A549 (cell line): ENCODE measurements around the gene GBE1. TPM values are rescaled to one million over a fixed set of nuclear protein-coding genes. Genes with fewer than 3 reads are reported as not detected.

Source experiments
- ATAC-seq, 2 experiments: fragments of 200-7000 bp in 1 of 2; fragments of >200 bp in 1 of 2; cut with Nextera tagmentation in 1 of 2; cut with Tn5 transposase in 1 of 2; 3 replicates each; pipeline versions ENCODE4 v1.8.0 to v1.9.1; 2018 to 2020; ENCODE audit warnings: mild to moderate bottlenecking in 1 of 2, moderate library complexity in 1 of 2
- CTCF ChIA-PET: fragments of 300-600 bp; sonication (Branson Sonifier 250); formaldehyde crosslinking; extraction: SDS; loops from one replicate; lab custom pipeline; 2021; ENCODE audit warnings: antibody characterized with exemption, inconsistent platforms; lab: Yijun Ruan, JAX
- POLR2A ChIA-PET: fragments of 350-600 bp; formaldehyde crosslinking; extraction: SDS; loops from one replicate; lab custom pipeline; 2021; ENCODE audit warnings: antibody characterized with exemption, inconsistent platforms; lab: Yijun Ruan, JAX
- DNase-seq, 2 experiments: peaks; one replicate each; pipeline versions ENCODE4 v3.0.0 to v3.0.0-alpha.2; 2011 to 2016; ENCODE audit warnings: low read depth in 1 of 2, low spot score in 1 of 2
- FAIRE-seq: peaks from 2 replicates; lab custom pipeline; 2011; peaks lifted over from hg19 to GRCh38; lab: Jason Lieb, UNC
- H3K27ac ChIP-seq, 2 experiments: fragments of >200 bp; sonication (Bioruptor Twin); formaldehyde crosslinking; 3 replicates each; pipeline ENCODE4 v1.5.1; 2016 to 2017
- H3K4me1 ChIP-seq: fragments of >200 bp; sonication (Bioruptor Twin); formaldehyde crosslinking; 3 replicates; pipeline ENCODE4 v1.6.1; 2016
- H3K4me2 ChIP-seq: fragments of >200 bp; sonication (Bioruptor Twin); formaldehyde crosslinking; 3 replicates; pipeline ENCODE4 v1.6.1; 2016
- H3K4me3 ChIP-seq: fragments of >200 bp; sonication (Bioruptor Twin); formaldehyde crosslinking; 3 replicates; pipeline ENCODE4 v1.5.1; 2016
- H3K9me3 ChIP-seq: fragments of >200 bp; sonication (Bioruptor Twin); formaldehyde crosslinking; 3 replicates; pipeline ENCODE4 v1.6.1; 2016
- EHF ChIP-seq: fragments of 250-450 bp; sonication (Bioruptor Pico); IDR thresholded peaks from 2 replicates; pipeline ENCODE4 v1.5.0; 2020; ENCODE audit warnings: mild to moderate bottlenecking
- EHMT2 ChIP-seq: fragments of 200-600 bp; sonication (generic); IDR thresholded peaks from 2 replicates; pipeline ENCODE4 v1.6.1; 2016; ENCODE audit warnings: antibody characterized with exemption, low read depth, mild to moderate bottlenecking, moderate library complexity
- ESRRA ChIP-seq: fragments of 150-350 bp; IDR thresholded peaks from 2 replicates; pipeline ENCODE4 v1.6.1; 2014; ENCODE audit warnings: mild to moderate bottlenecking, low read length, borderline replicate concordance
- HDAC2 ChIP-seq: fragments of 200-600 bp; sonication (generic); IDR thresholded peaks from 2 replicates; pipeline ENCODE4 v1.6.1; 2016
- HES2 ChIP-seq: fragments of >200 bp; sonication (Bioruptor Twin); formaldehyde crosslinking; IDR thresholded peaks from 2 replicates; pipeline ENCODE4 v1.6.1; 2016
- HEYL ChIP-seq: fragments of 250-450 bp; sonication (Bioruptor Pico); IDR thresholded peaks from 2 replicates; pipeline ENCODE4 v1.8.0; 2021; ENCODE audit warnings: mild to moderate bottlenecking, moderate library complexity
- HOXB13 ChIP-seq: fragments of 250-450 bp; sonication (Bioruptor Pico); IDR thresholded peaks from 2 replicates; pipeline ENCODE4 v1.5.0; 2020; ENCODE audit warnings: low read depth, mild to moderate bottlenecking, moderate library complexity
- KDM1A ChIP-seq: fragments of 200-600 bp; sonication (generic); IDR thresholded peaks from 2 replicates; pipeline ENCODE4 v1.6.1; 2016; ENCODE audit warnings: low read depth, mild to moderate bottlenecking
- KDM5A ChIP-seq: fragments of 200-600 bp; sonication (generic); IDR thresholded peaks from 2 replicates; pipeline ENCODE4 v1.6.1; 2016; ENCODE audit warnings: antibody characterized with exemption, mild to moderate bottlenecking
- MAZ ChIP-seq: fragments of 150-350 bp; IDR thresholded peaks from 2 replicates; pipeline ENCODE4 v1.6.1; 2014; ENCODE audit warnings: antibody characterized with exemption, low read depth, low read length, borderline replicate concordance
- NFE2L2 ChIP-seq: fragments of 150-350 bp; conservative IDR thresholded peaks from 2 replicates; pipeline ENCODE4 v1.6.1; 2014; ENCODE audit warnings: low read length
- NR3C1 ChIP-seq: fragments of >200 bp; sonication (Bioruptor Twin); formaldehyde crosslinking; IDR thresholded peaks from 3 replicates; pipeline ENCODE4 v1.6.1; 2017
- PBX3 ChIP-seq: IDR thresholded peaks from 2 replicates; pipeline ENCODE4 v1.6.1; 2012
- PHF8 ChIP-seq: fragments of 200-600 bp; sonication (generic); IDR thresholded peaks from 2 replicates; pipeline ENCODE4 v1.6.1; 2016; ENCODE audit warnings: low read depth, mild to moderate bottlenecking, antibody characterized with exemption, moderate library complexity, borderline replicate concordance
- POLR2A ChIP-seq: IDR thresholded peaks from 2 replicates; pipeline ENCODE4 v1.6.1; 2012; ENCODE audit warnings: mild to moderate bottlenecking, low read length
- RAD21 ChIP-seq, 2 experiments: fragments of >200 bp in 1 of 2; sonication (Bioruptor Twin) in 1 of 2; formaldehyde crosslinking in 1 of 2; IDR thresholded peaks in 1 of 2; conservative IDR thresholded peaks in 1 of 2; 2 replicates in 1 of 2; 3 replicates in 1 of 2; pipeline ENCODE4 v1.6.1; 2012 to 2018; ENCODE audit warnings: inconsistent platforms in 1 of 2
- RARB ChIP-seq: fragments of 250-450 bp; sonication (Bioruptor Pico); IDR thresholded peaks from 2 replicates; pipeline ENCODE4 v1.8.0; 2021; ENCODE audit warnings: mild to moderate bottlenecking, moderate library complexity
- RCOR1 ChIP-seq: fragments of 150-350 bp; IDR thresholded peaks from 2 replicates; pipeline ENCODE4 v1.6.1; 2014; ENCODE audit warnings: antibody characterized with exemption, low read length, low read depth
- RFX5 ChIP-seq: fragments of 450-650 bp; IDR thresholded peaks from 2 replicates; pipeline ENCODE4 v1.7.1; 2014; ENCODE audit warnings: antibody characterized with exemption, mild to moderate bottlenecking, moderate library complexity
- RNF2 ChIP-seq: fragments of 200-600 bp; sonication (generic); IDR thresholded peaks from 2 replicates; pipeline ENCODE4 v1.6.1; 2016; ENCODE audit warnings: low read depth, mild to moderate bottlenecking, antibody characterized with exemption, moderate library complexity, borderline replicate concordance
- SREBF2 ChIP-seq: fragments of 450-650 bp; IDR thresholded peaks from 2 replicates; pipeline ENCODE4 v1.6.1; 2014; ENCODE audit warnings: mild to moderate bottlenecking, moderate library complexity
- TFCP2L1 ChIP-seq: fragments of 250-450 bp; sonication (Bioruptor Pico); IDR thresholded peaks from 2 replicates; pipeline ENCODE4 v1.5.0; 2021; ENCODE audit warnings: mild to moderate bottlenecking
- TP53 ChIP-seq: fragments of 250-450 bp; sonication (Bioruptor Pico); IDR thresholded peaks from 2 replicates; pipeline ENCODE4 v1.5.0; 2021; ENCODE audit warnings: mild to moderate bottlenecking, moderate library complexity
- ZFP36 ChIP-seq: fragments of 450-650 bp; IDR thresholded peaks from 2 replicates; pipeline ENCODE4 v1.6.1; 2014; ENCODE audit warnings: borderline replicate concordance; ENCODE audit not compliant: partially characterized antibody
- WGBS: methylation state at CpG from one replicate; pipeline ENCODE4 v1.1.6; 2017; ENCODE audit errors: missing lambda C conversion rate; 5-methylcytosine and 5-hydroxymethylcytosine counted together
- polyA plus RNA-seq, 4 experiments: library from polyadenylated mRNA; depleted of rRNA in 3 of 4; stranded (reverse); fragments of >200 nt; fragmentation: RNase III in 1 of 4; extraction: RNeasy Plus Mini Kit Qiagen cat#74134 plus additional on column Dnase treatment in 1 of 4; gene quantifications; 2 replicates in 3 of 4; 3 replicates in 1 of 4; pipeline ENCODE4 v1.2.3, GENCODE V29; 2011 to 2017
- TF ChIP-seq, protein P1 (sequence below): fragments of 200-600 bp; sonication (generic); IDR thresholded peaks from 2 replicates; pipeline ENCODE4 v1.6.1; 2016; ENCODE audit warnings: antibody characterized with exemption, mild to moderate bottlenecking, moderate library complexity

GBE1 gene
- polyA plus RNA-seq, 2 of the 4 experiments (the other 2 are of a cell fraction): 39.5 to 55.0 TPM

DNA sequence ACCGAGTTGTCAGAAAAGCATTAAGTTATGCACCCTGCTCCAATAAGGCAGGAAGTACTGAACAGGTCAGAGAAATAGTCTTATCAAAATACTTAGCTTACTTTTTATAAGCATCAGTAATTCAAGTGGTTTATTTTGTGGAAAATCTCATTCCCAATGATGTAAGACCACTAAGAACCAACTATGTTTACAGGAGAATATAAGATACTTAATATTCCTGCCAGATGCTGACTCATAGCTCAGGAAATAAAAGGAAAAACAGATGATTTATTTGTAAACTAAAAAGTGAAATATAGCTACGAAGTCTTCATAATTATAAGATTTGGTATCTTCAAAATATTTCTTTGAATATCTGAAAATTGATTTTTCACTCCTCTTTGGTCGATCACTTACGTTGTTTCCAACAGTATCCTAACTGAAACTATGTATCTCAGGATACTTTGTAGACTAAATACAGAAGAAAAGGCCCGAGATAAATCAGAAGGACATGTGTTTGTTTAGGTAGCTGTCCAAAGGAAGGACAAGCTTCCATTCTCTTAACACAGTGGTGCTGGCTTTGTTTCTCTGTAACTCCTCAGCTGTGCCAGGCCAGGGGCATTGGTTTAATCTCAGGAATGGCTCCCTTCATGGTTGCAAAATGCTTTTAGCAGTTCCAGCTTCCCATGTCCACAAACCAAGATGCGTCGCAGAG, 295.8 kb downstream of the GBE1 start:
- Histone ChIP-seq H3K4me1 (peaks cover 4% of the 10 kb centered on the region; the same call in 1 of the 3 replicates), H3K4me3 (no peak overlapping the region), H3K4me2 (no peak overlapping the region), H3K9me3 (no peaks in the 10 kb centered on the region), H3K27ac (no peak overlapping the region)
- FAIRE-seq (no peak), ATAC-seq (no peak), DNase-seq (no peak)
- WGBS: 66% methylated on average over 7 of the region's 7 CpGs
- TF ChIP-seq KDM5A (no peak), HDAC2 (no peak), KDM1A (no peak), ESRRA (no peak), EHF (CRISPR knock-in tag) (no peak), HOXB13 (no peak), TP53 (CRISPR knock-in tag) (no peak), HEYL (CRISPR knock-in tag) (no peak), NFE2L2 (no peak)
- ChIA-PET CTCF (interaction anchor here (0.5 kb wide), 1 partner anchor 10 kb away, joined by 3 read pairs; no protein-coding TSS in a partner anchor), POLR2A (no interaction called here)

GRCh38 chr3:81463781-81464180, 297.7 kb downstream of the GBE1 start:
- H3K27ac ChIP-seq: no peak overlapping the region
- H3K4me1 ChIP-seq: peaks cover 4% of the 10 kb centered on the region; the same call in 1 of the 3 replicates
- FAIRE-seq: no peak
- TF ChIP-seq ZFP36: no peak
- no peak for TF ChIP-seq RARB (CRISPR knock-in tag)
- no peak for TF ChIP-seq RAD21 (conservative IDR thresholded peaks at IDR 0.05 in 1 of 2, IDR thresholded peaks at IDR 0.05 in 1 of 2)
- TF ChIP-seq RFX5: no peak
- no peak for TF ChIP-seq SREBF2
- no peak for TF ChIP-seq POLR2A
- no peak for TF ChIP-seq TFCP2L1 (CRISPR knock-in tag)
- TF ChIP-seq, protein P1, sequence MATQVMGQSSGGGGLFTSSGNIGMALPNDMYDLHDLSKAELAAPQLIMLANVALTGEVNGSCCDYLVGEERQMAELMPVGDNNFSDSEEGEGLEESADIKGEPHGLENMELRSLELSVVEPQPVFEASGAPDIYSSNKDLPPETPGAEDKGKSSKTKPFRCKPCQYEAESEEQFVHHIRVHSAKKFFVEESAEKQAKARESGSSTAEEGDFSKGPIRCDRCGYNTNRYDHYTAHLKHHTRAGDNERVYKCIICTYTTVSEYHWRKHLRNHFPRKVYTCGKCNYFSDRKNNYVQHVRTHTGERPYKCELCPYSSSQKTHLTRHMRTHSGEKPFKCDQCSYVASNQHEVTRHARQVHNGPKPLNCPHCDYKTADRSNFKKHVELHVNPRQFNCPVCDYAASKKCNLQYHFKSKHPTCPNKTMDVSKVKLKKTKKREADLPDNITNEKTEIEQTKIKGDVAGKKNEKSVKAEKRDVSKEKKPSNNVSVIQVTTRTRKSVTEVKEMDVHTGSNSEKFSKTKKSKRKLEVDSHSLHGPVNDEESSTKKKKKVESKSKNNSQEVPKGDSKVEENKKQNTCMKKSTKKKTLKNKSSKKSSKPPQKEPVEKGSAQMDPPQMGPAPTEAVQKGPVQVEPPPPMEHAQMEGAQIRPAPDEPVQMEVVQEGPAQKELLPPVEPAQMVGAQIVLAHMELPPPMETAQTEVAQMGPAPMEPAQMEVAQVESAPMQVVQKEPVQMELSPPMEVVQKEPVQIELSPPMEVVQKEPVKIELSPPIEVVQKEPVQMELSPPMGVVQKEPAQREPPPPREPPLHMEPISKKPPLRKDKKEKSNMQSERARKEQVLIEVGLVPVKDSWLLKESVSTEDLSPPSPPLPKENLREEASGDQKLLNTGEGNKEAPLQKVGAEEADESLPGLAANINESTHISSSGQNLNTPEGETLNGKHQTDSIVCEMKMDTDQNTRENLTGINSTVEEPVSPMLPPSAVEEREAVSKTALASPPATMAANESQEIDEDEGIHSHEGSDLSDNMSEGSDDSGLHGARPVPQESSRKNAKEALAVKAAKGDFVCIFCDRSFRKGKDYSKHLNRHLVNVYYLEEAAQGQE: no peak
- no peak for TF ChIP-seq EHMT2
- TF ChIP-seq PBX3: no peak
- TF ChIP-seq PHF8: no peak
- TF ChIP-seq TP53 (CRISPR knock-in tag): no peak
- no peak for TF ChIP-seq MAZ
- no peak for TF ChIP-seq NR3C1
- no peak for TF ChIP-seq NFE2L2
- TF ChIP-seq RNF2: no peak
- TF ChIP-seq HES2: no peak
- TF ChIP-seq RCOR1: no peak
- TF ChIP-seq KDM1A: no peak
- H3K4me2 ChIP-seq: no peak overlapping the region
- H3K4me3 ChIP-seq: no peak overlapping the region
- POLR2A ChIA-PET: no interaction called here
- DNase-seq: no peak
- CTCF ChIA-PET: interaction anchor here (1.2 to 1.3 kb wide), 3 partner anchors 12 to 119 kb away, joined by 3 to 6 read pairs (median 3); no protein-coding TSS in a partner anchor
- no peaks in the 10 kb centered on the region for H3K9me3 ChIP-seq
- WGBS: 69% methylated on average over 3 of the region's 3 CpGs
- ATAC-seq: no peak
